ENCODE measurements around the gene DMRTB1.

DNA sequence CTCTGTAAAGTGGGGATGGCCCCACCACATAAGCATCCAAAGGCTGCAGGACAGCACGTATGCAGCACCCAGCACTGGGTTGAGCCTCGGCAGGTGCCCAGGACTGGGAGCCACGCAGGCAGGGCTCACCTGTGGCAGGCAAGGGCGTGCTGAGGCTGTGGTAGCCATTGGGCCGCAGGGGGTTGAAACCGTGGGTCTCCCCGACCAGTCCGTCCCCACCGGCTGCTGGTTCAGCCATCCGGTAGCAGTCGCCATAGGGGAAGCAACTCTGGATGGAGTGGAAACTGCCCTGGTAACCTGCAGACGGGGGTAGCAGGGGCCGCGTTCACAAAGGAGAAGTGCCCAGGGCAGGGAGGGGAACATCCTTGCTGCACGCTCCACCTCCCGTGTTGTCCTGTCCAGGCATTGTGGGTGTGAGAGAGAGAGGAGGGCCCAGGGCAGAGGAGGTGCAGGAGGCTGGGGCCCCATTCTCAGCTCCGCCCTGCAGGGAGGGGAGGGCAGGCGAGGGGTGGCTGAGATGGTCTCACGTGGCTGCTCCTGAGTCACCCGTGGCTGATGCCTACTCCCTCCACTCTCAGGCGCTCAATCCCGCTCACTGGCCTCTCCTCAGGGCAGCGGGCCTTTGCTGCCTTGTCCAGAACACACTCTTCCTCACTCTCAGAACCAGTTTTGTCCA lies 49.9 kb downstream of the DMRTB1 start:
- TF ChIP-seq, protein P1, sequence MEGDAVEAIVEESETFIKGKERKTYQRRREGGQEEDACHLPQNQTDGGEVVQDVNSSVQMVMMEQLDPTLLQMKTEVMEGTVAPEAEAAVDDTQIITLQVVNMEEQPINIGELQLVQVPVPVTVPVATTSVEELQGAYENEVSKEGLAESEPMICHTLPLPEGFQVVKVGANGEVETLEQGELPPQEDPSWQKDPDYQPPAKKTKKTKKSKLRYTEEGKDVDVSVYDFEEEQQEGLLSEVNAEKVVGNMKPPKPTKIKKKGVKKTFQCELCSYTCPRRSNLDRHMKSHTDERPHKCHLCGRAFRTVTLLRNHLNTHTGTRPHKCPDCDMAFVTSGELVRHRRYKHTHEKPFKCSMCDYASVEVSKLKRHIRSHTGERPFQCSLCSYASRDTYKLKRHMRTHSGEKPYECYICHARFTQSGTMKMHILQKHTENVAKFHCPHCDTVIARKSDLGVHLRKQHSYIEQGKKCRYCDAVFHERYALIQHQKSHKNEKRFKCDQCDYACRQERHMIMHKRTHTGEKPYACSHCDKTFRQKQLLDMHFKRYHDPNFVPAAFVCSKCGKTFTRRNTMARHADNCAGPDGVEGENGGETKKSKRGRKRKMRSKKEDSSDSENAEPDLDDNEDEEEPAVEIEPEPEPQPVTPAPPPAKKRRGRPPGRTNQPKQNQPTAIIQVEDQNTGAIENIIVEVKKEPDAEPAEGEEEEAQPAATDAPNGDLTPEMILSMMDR (conservative IDR thresholded peaks at IDR 0.05; ENCODE audit: low read depth, low read length), result no peak
- TF ChIP-seq POLR2A (IDR thresholded peaks at IDR 0.05; ENCODE audit: low read depth, low read length), result no peak
- no peak for TF ChIP-seq RCOR1 (IDR thresholded peaks at IDR 0.05; ENCODE audit: insufficient replicate concordance, low read length)
- no peak for TF ChIP-seq FOS (IDR thresholded peaks at IDR 0.05; ENCODE audit: low read depth, low read length)
- TF ChIP-seq CHD1 (IDR thresholded peaks at IDR 0.05; ENCODE audit: low read depth, low read length), result no peak
- TF ChIP-seq, protein P2, sequence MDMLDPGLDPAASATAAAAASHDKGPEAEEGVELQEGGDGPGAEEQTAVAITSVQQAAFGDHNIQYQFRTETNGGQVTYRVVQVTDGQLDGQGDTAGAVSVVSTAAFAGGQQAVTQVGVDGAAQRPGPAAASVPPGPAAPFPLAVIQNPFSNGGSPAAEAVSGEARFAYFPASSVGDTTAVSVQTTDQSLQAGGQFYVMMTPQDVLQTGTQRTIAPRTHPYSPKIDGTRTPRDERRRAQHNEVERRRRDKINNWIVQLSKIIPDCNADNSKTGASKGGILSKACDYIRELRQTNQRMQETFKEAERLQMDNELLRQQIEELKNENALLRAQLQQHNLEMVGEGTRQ (IDR thresholded peaks at IDR 0.05; ENCODE audit: low read depth, low read length), result peak; percentile 65
- no peak for TF ChIP-seq SMC3 (IDR thresholded peaks at IDR 0.05; ENCODE audit: low read depth, low read length)
- peak; percentile 54; the same call in 1 of the 2 replicates for TF ChIP-seq BHLHE40 (IDR thresholded peaks at IDR 0.05; ENCODE audit: low read depth, low read length)
- no peak for TF ChIP-seq CEBPB (IDR thresholded peaks at IDR 0.05; ENCODE audit: low read depth, low read length)
- no peak for TF ChIP-seq MAZ (IDR thresholded peaks at IDR 0.05; ENCODE audit: borderline replicate concordance, low read depth, low read length)
